Smooth muscle cell of the brain vasculature (primary cell): ENCODE results near the gene CLDN9.

ENCODE experiments used
- DNase-seq: peaks from one replicate; pipeline ENCODE4 v3.0.0-alpha.2; 2012; ENCODE audit warnings: low read depth, low spot score

Gene CLDN9

GRCh38 chr16:3017794-3018506, 5.2 kb downstream of the CLDN9 start, which contains the start of gene CLDN6:
CLDN6 (minus strand) TSS chr16:3018183; CDS start chr16:3016021, 2,162 bp downstream.
- no peak for DNase-seq

GRCh38 chr16:3019594-3020246, 7.0 kb downstream of the CLDN9 start:
- DNase-seq, result no peak

- DNase-seq, result peak; percentile 20
These were observed 7.5 kb downstream of the CLDN9 start, which contains the start of gene TNFRSF12A for GRCh38 chr16:3020247-3020603. TNFRSF12A (plus strand) TSS chr16:3020368; CDS start chr16:3020398, 30 bp downstream.

GRCh38 chr16:3020604-3021448, 8.1 kb downstream of the CLDN9 start:
- DNase-seq, result peak; percentile 31

- peak; percentile 93 for DNase-seq
These were observed 8.9 kb downstream of the CLDN9 start for GRCh38 chr16:3021449-3022207.

- DNase-seq, result peak; percentile 91
These were observed 9.5 kb downstream of the CLDN9 start for GRCh38 chr16:3022208-3022683.

GRCh38 chr16:3022684-3023414, 10.1 kb downstream of the CLDN9 start:
- DNase-seq, result no peak

GRCh38 chr16:3023415-3023668, 10.6 kb downstream of the CLDN9 start:
- DNase-seq, result no peak

- DNase-seq, result peak; percentile 97
These were observed 11.2 kb downstream of the CLDN9 start, which contains the start of the genes HCFC1R1 and THOC6 for GRCh38 chr16:3023669-3024478. HCFC1R1 (minus strand) TSS chr16:3023942; CDS start chr16:3023941, 1 bp downstream. THOC6 (plus strand) TSS chr16:3024035; CDS start chr16:3024327, 292 bp downstream.

- DNase-seq, result no peak
These were observed 12.6 kb downstream of the CLDN9 start for GRCh38 chr16:3025032-3026002.

- DNase-seq, result no peak
These were observed 13.3 kb downstream of the CLDN9 start for GRCh38 chr16:3026003-3026378.

- no peak for DNase-seq
These were observed 14.1 kb downstream of the CLDN9 start for GRCh38 chr16:3026609-3027488.

- no peak for DNase-seq
These were observed 14.7 kb downstream of the CLDN9 start for GRCh38 chr16:3027489-3027795.

GRCh38 chr16:3027983-3028715, 15.4 kb downstream of the CLDN9 start:
- no peak for DNase-seq

GRCh38 chr16:3028716-3029319, 16.1 kb downstream of the CLDN9 start:
- DNase-seq, result no peak

GRCh38 chr16:3029491-3030221, 16.9 kb downstream of the CLDN9 start:
- DNase-seq, result no peak
